ENCODE data around the gene BHLHE41.

DNA sequence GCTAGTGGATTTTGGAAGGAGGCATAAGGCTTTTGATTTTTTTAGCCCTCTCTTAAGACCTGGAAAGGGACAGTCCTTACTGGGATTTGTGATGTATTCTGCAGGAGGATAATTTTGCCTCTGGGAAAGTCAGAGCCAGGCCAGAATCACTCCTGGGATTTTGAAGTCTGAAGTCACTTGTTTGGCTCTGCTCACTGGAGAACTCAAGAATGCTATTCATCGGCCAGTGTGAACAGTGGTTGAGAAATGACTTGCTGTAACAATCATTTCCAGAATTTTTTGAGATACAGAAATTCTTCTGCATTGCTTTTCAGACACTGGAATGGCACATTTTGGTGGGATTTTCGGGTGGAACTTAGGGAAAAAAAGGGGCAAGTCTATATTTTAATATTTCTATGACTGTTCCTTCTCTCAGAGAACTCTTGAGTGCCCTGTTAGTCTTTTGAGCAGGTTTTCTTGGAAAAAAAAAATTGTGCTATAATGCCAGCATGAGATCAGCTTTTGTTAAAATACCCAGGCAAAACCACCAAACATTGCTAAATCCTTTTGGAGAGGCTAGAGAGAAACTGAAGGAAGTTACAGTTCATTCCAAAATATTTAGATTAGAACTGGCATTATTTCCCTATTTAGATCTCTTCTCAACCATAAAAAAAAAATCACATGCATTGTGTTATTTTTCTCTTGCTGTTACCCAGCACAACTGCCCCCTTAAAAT, 26.1 kb upstream of the BHLHE41 start:
- TF ChIP-seq, protein P1, sequence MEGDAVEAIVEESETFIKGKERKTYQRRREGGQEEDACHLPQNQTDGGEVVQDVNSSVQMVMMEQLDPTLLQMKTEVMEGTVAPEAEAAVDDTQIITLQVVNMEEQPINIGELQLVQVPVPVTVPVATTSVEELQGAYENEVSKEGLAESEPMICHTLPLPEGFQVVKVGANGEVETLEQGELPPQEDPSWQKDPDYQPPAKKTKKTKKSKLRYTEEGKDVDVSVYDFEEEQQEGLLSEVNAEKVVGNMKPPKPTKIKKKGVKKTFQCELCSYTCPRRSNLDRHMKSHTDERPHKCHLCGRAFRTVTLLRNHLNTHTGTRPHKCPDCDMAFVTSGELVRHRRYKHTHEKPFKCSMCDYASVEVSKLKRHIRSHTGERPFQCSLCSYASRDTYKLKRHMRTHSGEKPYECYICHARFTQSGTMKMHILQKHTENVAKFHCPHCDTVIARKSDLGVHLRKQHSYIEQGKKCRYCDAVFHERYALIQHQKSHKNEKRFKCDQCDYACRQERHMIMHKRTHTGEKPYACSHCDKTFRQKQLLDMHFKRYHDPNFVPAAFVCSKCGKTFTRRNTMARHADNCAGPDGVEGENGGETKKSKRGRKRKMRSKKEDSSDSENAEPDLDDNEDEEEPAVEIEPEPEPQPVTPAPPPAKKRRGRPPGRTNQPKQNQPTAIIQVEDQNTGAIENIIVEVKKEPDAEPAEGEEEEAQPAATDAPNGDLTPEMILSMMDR (conservative IDR thresholded peaks at IDR 0.05 in 1 of 2, IDR thresholded peaks at IDR 0.05 in 1 of 2; ENCODE audit: extremely low read depth in 1 of 2, insufficient read depth in 1 of 2, low read depth in 1 of 2, low read length in 2 of 2), result no peak
- no peak for TF ChIP-seq EZH2 (IDR thresholded peaks at IDR 0.05; ENCODE audit: borderline replicate concordance, low read length)
